GM12891 (cell line): ENCODE results near the gene PSMD6.

Experiments
- POLR2A ChIP-seq: IDR thresholded peaks from 2 replicates; pipeline ENCODE4 v1.6.1; 2011; ENCODE audit warnings: low read depth, low read length, control low read depth
- POLR2AphosphoS5 ChIP-seq: IDR thresholded peaks from 2 replicates; pipeline ENCODE4 v1.6.1; 2011; ENCODE audit warnings: low read depth, low read length, control low read depth
- SPI1 ChIP-seq: IDR thresholded peaks from 2 replicates; pipeline ENCODE4 v1.6.1; 2011; ENCODE audit warnings: low read depth, low read length, control low read depth

DNA sequence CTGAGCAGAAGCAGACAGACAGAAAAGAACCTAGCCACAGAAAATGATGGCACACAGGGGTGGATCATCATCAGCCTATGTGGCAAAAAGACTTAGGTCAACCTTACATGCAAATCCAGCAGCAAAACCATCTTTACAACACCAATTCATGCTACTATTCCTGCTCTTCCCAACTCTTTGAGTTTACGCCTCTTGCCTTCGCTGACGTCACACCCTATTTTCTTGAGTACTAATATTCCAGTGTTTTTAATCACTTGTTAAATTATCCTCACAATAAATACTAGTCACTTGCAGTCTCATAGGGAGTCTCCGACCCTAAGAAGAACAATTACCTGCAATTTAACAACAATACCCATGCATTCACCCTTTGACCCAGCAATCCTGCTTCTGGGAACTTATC lies 6.0 kb upstream of the PSMD6 start:
- TF ChIP-seq SPI1 (no peak), POLR2AphosphoS5 (no peak), POLR2A (no peak)
